ENCODE measurements around the gene PAF1.

DNA sequence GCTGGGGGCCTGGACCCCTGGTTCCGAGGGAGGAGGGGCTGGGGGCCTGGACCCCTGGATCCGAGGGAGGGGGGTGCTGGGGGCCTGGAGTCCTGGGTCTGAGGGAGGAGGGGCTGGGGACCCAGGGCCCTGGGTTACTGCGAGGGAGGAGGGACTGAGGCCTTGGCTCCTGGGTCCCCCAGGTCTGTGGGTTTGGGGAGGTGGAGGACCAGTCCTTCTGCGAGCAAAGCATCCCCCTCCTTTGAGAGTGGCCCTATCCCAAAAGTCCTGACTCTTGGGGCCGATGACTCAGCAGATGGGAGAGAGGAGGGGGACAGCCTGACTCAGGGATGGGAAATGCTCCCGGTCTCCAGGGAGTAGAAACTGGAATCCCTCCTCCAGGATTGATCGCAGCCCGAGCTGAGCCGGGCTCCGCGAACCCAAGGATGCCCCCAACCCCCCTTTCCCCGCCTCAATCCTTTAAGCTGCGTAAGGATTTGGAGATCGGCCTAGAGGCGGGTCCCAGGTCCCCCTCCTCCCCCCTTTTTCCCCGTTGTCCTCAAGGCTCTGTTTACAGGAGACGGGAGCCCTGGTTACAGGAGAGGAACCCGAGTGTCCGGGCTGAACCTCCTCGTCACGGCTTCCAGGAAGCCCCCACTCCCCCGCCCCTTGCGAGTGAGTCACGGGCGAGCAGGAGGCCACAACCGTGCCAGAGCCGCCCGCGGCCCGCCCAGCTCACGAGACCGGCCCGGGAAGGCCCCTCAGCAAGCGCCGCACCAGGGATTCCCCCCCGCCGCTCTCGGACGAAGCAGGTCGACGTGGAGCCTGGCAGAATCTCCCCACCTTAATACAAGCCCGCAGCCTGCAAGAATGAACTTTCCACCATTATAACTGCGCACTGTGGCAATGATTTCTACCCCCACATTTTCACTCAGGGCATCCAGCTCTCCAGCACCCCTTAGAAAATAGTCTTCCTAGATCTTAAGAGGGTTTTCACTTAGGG is 12.7 kb upstream of the PAF1 start:
- TF ChIP-seq, protein P1, sequence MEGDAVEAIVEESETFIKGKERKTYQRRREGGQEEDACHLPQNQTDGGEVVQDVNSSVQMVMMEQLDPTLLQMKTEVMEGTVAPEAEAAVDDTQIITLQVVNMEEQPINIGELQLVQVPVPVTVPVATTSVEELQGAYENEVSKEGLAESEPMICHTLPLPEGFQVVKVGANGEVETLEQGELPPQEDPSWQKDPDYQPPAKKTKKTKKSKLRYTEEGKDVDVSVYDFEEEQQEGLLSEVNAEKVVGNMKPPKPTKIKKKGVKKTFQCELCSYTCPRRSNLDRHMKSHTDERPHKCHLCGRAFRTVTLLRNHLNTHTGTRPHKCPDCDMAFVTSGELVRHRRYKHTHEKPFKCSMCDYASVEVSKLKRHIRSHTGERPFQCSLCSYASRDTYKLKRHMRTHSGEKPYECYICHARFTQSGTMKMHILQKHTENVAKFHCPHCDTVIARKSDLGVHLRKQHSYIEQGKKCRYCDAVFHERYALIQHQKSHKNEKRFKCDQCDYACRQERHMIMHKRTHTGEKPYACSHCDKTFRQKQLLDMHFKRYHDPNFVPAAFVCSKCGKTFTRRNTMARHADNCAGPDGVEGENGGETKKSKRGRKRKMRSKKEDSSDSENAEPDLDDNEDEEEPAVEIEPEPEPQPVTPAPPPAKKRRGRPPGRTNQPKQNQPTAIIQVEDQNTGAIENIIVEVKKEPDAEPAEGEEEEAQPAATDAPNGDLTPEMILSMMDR (IDR thresholded peaks at IDR 0.05), result no peak
- TF ChIP-seq POLR2A (IDR thresholded peaks at IDR 0.05) (peak; percentile 57 to 73), POLR2AphosphoS5 (IDR thresholded peaks at IDR 0.05) (peak; percentile 99), EP300 (IDR thresholded peaks at IDR 0.05) (peak; percentile 86)

All from gastroesophageal sphincter (tissue), 3 donors.